RPMI7951 (cell line): ENCODE results near the gene DEPDC1. TPM values are rescaled to one million over a fixed set of nuclear protein-coding genes. Genes with fewer than 3 reads are reported as not detected.
A peak's percentile ranks its signal among the peaks of the same experiment; 100 is the strongest.
"Not testable (repeated sequence)": the region's sequence is repeated elsewhere in the genome, so short reads cannot be mapped to it uniquely, and the experiment has no call there.

Source experiments
- DNase-seq: peaks from one replicate; pipeline ENCODE4 v3.0.0-alpha.2; 2012; ENCODE audit warnings: low read depth
- total RNA-seq: library from RNA; depleted of rRNA; stranded (reverse); fragments of >200 nt; shearing (Covaris generic); gene quantifications from 2 replicates; pipeline ENCODE4 v1.2.3, GENCODE V29; 2014; rRNA removed

The DEPDC1 gene, protein sequence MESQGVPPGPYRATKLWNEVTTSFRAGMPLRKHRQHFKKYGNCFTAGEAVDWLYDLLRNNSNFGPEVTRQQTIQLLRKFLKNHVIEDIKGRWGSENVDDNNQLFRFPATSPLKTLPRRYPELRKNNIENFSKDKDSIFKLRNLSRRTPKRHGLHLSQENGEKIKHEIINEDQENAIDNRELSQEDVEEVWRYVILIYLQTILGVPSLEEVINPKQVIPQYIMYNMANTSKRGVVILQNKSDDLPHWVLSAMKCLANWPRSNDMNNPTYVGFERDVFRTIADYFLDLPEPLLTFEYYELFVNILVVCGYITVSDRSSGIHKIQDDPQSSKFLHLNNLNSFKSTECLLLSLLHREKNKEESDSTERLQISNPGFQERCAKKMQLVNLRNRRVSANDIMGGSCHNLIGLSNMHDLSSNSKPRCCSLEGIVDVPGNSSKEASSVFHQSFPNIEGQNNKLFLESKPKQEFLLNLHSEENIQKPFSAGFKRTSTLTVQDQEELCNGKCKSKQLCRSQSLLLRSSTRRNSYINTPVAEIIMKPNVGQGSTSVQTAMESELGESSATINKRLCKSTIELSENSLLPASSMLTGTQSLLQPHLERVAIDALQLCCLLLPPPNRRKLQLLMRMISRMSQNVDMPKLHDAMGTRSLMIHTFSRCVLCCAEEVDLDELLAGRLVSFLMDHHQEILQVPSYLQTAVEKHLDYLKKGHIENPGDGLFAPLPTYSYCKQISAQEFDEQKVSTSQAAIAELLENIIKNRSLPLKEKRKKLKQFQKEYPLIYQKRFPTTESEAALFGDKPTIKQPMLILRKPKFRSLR
- 82.5 and 117 TPM in 2 replicates for total RNA-seq

- DNase-seq = peak; percentile 95
Measured at GRCh38 chr1:68496680-68497357, at the start of gene DEPDC1. DEPDC1 (minus strand) TSS chr1:68497082; CDS start chr1:68496999, 83 bp downstream.

DNA sequence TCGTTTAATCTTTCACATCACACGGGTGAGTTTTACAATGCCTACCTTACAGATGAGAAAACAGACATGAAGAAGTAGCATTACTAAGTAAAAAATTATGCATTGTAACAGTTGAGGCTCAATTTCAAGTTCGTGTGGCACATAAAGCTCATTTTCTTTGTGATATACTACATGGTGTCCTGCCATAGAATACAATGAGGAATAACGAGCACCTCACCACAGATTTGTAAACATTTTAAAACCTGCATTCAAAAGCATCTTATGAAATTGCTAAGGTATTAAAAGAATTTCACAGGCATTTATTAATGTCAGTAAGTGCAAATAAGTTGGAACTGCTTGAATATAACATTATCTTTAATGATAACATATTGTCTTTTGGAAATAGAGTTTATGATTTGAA, 47.8 kb upstream of the DEPDC1 start:
- no peak for DNase-seq

DNA sequence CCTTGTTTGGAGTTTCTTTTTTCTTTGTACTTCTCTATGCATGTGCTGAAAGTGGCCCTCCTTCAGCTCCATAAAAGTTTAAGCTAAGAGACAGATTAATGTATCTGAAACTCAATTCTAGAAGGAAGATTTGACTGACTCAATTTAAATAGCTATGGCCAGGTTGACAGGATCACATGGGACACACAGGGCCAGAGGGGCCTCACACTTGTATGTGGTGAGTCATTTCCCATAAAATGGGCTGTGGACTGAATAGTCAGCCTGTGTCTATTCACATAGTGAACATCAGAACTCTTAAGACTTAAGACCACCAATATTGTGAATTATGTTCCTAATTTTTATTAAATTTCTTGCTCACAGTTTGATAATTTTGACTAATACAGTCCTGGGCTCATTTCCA, 45.7 kb upstream of the DEPDC1 start:
- DNase-seq = peak; percentile 34

DNA sequence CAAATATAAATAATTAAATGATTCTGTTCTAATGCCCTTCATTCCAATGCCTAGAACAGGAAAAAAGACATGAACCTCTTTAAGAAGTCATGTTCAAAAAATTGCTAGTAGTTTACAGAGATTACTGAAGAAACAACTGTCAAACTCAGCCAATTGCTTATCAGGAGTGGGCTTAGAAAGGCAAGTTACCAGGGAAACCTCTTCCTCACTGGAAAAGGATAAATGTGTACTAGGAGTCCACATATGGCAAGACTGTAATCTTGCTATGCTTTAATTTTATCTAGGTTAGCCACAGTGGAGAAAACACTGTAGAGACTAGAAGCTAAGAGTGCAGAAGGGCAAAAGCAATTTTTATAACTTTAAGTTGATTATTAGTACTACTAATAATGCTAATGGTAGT, 42.1 kb upstream of the DEPDC1 start:
- DNase-seq = no peak

- DNase-seq = no peak
Measured at GRCh38 chr1:68528243-68528642, 31.4 kb upstream of the DEPDC1 start.

DNA sequence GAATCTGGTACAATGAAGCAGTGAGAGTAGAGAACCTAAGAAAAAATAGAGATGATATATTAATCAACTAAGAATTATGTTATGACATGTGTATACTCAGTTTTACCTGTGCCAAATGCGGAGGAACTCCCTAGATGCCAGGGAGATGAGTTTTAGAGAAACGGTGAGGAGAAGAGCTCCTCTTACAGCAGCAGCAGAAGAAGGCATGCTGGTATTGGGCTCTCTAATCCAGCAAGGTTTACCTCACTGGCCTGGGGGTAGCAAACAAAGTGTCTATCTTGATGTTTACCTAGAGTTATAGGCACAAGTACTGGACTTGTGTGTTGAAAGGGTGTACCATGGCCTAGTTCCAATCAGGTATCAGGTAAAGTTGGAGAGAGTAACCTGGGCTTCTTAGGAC, 28.9 kb upstream of the DEPDC1 start:
- DNase-seq = no peak

DNA sequence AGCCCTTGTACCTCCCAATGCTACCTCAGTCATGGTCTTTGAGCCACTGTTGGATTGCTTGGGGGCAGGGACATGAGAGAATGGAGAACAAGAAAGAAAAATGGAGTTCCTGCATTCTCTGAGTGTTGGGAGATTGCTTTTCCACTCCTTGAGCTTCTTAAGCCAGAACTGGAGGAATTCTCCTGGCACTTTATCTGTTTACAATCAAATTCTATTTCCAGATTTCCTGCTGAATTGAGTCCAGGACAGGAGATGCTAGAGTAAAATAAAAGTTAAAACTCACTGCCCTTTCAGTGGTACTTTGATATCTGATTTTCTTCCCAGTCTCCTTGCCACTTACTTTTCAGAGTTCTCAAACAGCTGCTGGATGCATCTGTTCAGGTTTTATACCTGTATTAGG, 24.4 kb upstream of the DEPDC1 start:
- no peak for DNase-seq

GRCh38 chr1:68516066-68516465, 19.2 kb upstream of the DEPDC1 start:
- no peak for DNase-seq

- no peak for DNase-seq
Measured at GRCh38 chr1:68511254-68511653, 14.4 kb upstream of the DEPDC1 start.

- DNase-seq = no peak
Measured at GRCh38 chr1:68506386-68506785, 9.5 kb upstream of the DEPDC1 start.

DNA sequence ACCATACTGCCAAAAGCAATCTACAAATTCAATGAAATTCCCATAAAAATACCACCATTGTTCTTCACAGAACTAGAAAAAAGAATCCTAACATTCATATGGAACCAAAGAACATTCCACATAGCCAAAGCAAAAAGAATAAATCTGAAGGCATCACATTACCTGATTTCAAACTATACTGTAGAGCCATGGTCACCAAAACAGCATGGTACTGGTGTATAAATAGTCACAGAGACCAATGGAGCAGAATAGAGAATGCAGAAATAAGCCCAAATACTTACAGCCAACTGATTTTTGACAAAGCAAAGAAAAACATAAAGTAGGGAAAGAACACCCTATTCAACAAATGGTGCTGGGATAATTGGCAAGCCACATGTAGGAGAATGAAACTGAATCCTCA, 6.2 kb upstream of the DEPDC1 start:
- no peak for DNase-seq

GRCh38 chr1:68497358-68497698, 446 bp upstream of the DEPDC1 start:
- DNase-seq = no peak

- no peak for DNase-seq
Measured at GRCh38 chr1:68495968-68496679, 758 bp downstream of the DEPDC1 start.

DNA sequence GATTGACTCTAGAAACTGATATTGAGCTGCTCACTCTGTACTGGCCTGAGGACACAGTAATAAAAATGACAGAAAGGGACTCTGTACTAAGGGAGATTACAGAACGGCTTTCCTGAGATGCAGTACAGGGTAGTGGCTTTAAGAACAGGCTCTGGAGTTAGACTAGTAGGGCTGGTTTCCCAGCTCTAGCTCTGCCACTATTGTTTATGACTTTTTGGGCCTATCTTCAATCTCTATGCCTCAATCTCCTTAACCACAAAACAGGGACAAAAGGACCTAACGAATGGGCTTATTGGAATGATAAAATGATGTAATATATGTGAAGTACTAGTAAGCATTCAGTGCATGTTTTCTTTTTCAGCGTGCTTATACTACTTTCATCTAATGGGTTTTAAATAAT, 1.4 kb downstream of the DEPDC1 start:
- no peak for DNase-seq

DNA sequence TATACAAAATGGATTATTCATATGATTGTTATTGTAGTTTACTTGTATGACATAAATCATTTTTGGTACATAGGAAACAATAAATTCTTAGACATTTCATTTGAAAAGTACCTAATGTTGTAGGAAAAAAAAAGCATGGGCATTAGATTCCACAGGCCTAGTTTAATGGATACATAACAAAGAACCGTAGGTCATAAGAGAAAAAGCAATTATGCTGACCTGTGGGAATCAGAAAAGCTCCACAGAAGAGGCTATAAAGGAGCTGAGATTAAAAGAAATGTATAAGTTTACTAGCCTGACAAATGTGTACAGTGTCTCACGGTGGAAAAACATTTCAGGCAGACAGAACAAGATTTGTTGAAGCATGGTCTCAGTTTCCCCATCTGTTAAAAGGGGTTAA, 3.7 kb downstream of the DEPDC1 start:
- no peak for DNase-seq

DNA sequence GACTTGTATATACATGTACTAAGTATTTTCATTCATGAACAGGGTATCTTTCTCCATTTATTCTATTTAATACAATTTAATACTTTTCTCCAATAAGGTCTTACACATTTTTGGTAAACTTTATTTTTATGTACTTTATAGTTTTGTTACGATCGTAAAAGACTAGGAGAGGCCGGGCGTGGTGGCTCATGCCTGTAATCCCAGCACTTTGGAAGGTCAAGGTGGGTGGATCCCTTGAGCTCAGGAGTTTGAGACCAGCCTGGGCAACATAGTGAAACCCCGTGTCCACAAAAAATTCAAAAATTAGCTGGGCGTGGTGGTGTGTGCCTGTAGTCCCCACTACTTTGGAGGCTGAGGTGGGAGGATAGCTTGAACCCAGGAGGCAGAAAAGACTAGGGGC, 4.6 kb downstream of the DEPDC1 start:
- not testable (repeated sequence) for DNase-seq

DNA sequence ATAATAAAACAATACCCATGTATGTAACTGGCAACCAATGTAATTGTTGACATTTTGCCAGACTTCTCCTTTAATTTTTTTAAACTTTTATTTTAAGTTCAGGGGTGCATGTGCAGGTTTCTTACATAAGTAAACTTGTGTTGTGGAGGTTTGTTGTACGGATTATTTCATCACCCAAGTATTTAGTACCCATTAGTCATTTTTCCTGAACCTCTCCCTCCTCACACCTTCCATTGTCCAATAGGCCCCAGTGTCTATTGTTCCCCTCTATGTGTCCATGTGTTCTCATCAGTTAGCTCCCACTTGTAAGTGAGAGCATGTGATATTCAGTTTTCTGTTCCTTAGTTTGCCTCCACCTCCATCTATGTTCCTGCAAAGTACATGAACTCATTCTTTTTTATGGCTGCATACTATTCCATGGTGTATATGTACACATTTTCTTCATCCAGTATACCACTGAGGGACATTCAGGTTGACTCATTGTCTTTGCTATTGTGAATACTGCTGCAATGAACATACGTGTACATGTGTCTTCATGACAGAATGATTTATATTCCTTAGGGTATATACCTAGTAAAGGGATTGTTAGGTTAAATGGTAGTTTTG, 6.7 kb downstream of the DEPDC1 start:
- DNase-seq = no peak

DNA sequence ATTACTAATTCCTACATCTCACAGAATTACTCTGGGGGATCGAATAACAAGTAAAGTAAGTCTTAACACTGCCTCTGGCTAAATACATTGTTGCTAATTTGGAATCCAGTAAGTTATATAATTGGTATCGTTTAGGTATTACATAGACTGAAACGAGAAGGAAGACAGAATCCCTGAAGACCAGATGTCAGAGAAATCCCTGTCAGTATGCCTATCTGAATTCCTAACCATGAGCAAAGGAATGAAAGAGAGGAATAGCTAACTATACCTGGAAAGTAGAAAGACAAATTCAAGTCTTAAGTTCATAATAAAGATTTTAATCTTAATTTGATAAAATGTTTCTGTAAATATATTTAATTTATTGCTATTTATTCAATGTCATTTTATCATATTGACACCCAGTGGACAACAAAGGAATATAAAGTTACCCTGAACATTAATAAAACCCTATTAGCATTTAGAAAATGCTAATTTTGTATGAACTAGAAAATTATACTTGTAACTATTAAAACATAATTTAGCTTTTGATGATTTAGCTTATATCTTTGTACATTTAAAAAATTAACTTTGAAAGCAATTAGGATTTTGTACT, 11.4 kb downstream of the DEPDC1 start:
- DNase-seq = peak; percentile 18

DNA sequence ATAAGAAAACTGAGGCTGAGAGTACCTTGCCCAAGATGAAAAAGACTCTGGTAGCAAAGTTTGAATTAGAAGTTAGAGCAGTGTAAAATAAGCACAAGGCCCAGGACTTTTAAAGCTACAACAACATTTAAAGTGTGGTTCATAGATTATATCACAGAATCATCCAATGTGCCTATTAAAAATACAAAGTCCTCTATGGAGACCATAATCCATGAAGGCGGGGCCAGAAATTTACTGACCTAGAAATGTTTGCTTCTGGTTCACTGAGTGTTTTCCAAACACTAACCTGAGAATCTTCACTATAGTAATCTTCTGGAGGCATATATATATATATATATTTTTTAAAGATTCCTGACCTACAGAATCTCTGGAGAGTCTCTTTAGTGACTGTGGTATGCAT, 12.3 kb downstream of the DEPDC1 start:
- no peak for DNase-seq

DNA sequence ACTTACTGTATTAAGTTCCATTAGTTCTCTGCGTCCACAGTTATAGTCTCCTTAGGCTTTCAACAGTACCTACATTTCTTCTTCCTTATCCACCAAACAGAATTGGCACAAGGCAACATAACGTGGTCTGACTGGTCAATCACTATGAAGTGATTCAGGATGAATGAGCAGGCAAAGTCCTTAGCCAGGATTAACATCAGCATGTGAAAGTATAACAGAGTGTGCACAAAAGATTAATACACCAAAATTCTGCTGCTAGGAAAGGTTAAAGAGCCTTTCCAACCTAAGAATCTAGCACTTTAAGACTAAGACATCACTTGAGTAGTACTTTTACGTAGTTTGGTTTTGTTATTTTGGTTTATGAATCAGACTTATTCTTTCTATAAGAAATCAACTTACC, 15.8 kb downstream of the DEPDC1 start:
- DNase-seq = no peak

- DNase-seq = no peak
Measured at GRCh38 chr1:68479501-68479900, 17.4 kb downstream of the DEPDC1 start.
